Mesenchymal stem cell (in vitro differentiated cells and primary cell): ENCODE measurements around the gene MRPS27.

Experiments
- DNase-seq: peaks from one replicate; pipeline ENCODE4 v3.0.0-alpha.2; 2013
- H2AFZ ChIP-seq: one replicate; pipeline ENCODE4 v1.6.1; 2013; ENCODE audit warnings: low read depth, mild to moderate bottlenecking, control low read depth, inconsistent platforms, low read length, moderate library complexity
- H2AK5ac ChIP-seq: 2 replicates; pipeline ENCODE4 v1.6.1; 2013; ENCODE audit warnings: low read length, moderate library complexity, mild to moderate bottlenecking, inconsistent platforms; ENCODE audit not compliant: severe bottlenecking
- H2BK120ac ChIP-seq: one replicate; pipeline ENCODE4 v1.6.1; 2013; ENCODE audit warnings: low read depth, mild to moderate bottlenecking, inconsistent platforms, low read length, moderate library complexity
- H2BK12ac ChIP-seq, 2 experiments: one replicate each; pipeline ENCODE4 v1.6.1; 2013; ENCODE audit warnings: inconsistent platforms in 2 of 2, low read length in 2 of 2, mild to moderate bottlenecking in 2 of 2, moderate library complexity in 2 of 2, control low read depth in 1 of 2
- H2BK15ac ChIP-seq: one replicate; pipeline ENCODE4 v1.6.1; 2013; ENCODE audit warnings: mild to moderate bottlenecking, low read depth, inconsistent platforms; ENCODE audit not compliant: poor library complexity, severe bottlenecking
- H2BK5ac ChIP-seq: 2 replicates; pipeline ENCODE4 v1.6.1; 2013; ENCODE audit warnings: low read depth, mild to moderate bottlenecking, low read length, control low read depth, inconsistent platforms; ENCODE audit not compliant: poor library complexity, severe bottlenecking
- H3K14ac ChIP-seq, 2 experiments: one replicate each; pipeline ENCODE4 v1.6.1; 2013; ENCODE audit warnings: inconsistent platforms in 2 of 2, low read length in 2 of 2, control low read depth in 1 of 2, mild to moderate bottlenecking in 1 of 2, moderate library complexity in 1 of 2
- H3K18ac ChIP-seq, 2 experiments: one replicate each; pipeline ENCODE4 v1.6.1; 2013; ENCODE audit warnings: inconsistent platforms in 2 of 2, low read length in 2 of 2, control low read depth in 1 of 2, low read depth in 1 of 2, mild to moderate bottlenecking in 1 of 2
- H3K23ac ChIP-seq, 2 experiments: one replicate each; pipeline ENCODE4 v1.6.1; 2013; ENCODE audit warnings: inconsistent platforms in 2 of 2, low read length in 2 of 2, mild to moderate bottlenecking in 2 of 2, moderate library complexity in 2 of 2, control low read depth in 1 of 2
- H3K27ac ChIP-seq: 2 replicates; pipeline ENCODE4 v1.5.1; 2013; ENCODE audit warnings: mild to moderate bottlenecking, moderate library complexity, low read length, control low read depth, inconsistent platforms; ENCODE audit not compliant: poor library complexity, severe bottlenecking
- H3K27me3 ChIP-seq, 2 experiments: 2 replicates each; pipeline versions ENCODE4 v1.6.1 to v1.7.0; 2013; ENCODE audit warnings: low read length in 2 of 2, mild to moderate bottlenecking in 2 of 2, moderate library complexity in 2 of 2, control low read depth in 1 of 2, inconsistent platforms in 1 of 2; ENCODE audit not compliant: control insufficient read depth in 1 of 2, insufficient read depth in 1 of 2
- H3K36me3 ChIP-seq, 2 experiments: 2 replicates each; pipeline versions ENCODE4 v1.6.1 to v1.7.0; 2013; ENCODE audit warnings: low read length in 2 of 2, control low read depth in 1 of 2, inconsistent platforms in 1 of 2, low read depth in 1 of 2, mild to moderate bottlenecking in 1 of 2; ENCODE audit not compliant: insufficient read depth in 2 of 2, control insufficient read depth in 1 of 2
- H3K4ac ChIP-seq, 2 experiments: one replicate each; pipeline ENCODE4 v1.6.1; 2013; ENCODE audit warnings: inconsistent platforms in 2 of 2, low read length in 2 of 2, mild to moderate bottlenecking in 2 of 2, moderate library complexity in 2 of 2, control low read depth in 1 of 2, low read depth in 1 of 2
- H3K4me1 ChIP-seq: 2 replicates; pipeline ENCODE4 v1.6.1; 2013; ENCODE audit warnings: low read depth, low read length, control low read depth; ENCODE audit not compliant: control insufficient read depth, insufficient read depth
- H3K4me2 ChIP-seq: 2 replicates; pipeline ENCODE4 v1.6.1; 2013; ENCODE audit warnings: low read length, mild to moderate bottlenecking, inconsistent platforms; ENCODE audit not compliant: poor library complexity, severe bottlenecking
- H3K4me3 ChIP-seq, 2 experiments: 2 replicates each; pipeline versions ENCODE4 v1.5.1 to v1.7.0; 2013; ENCODE audit warnings: low read length in 2 of 2, mild to moderate bottlenecking in 2 of 2, control low read depth in 1 of 2, low read depth in 1 of 2; ENCODE audit not compliant: insufficient read depth in 1 of 2
- H3K79me1 ChIP-seq: replicated peaks from 2 replicates; pipeline ENCODE4 v1.6.1; 2013; ENCODE audit warnings: mild to moderate bottlenecking, control low read depth, low read length, inconsistent platforms; ENCODE audit not compliant: poor library complexity, severe bottlenecking
- H3K9ac ChIP-seq: 2 replicates; pipeline ENCODE4 v1.7.0; 2013; ENCODE audit warnings: mild to moderate bottlenecking, low read length, moderate library complexity
- H3K9me3 ChIP-seq: 2 replicates; pipeline ENCODE4 v1.7.0; 2013; ENCODE audit warnings: mild to moderate bottlenecking, low read length; ENCODE audit not compliant: control insufficient read depth
- H4K8ac ChIP-seq: one replicate; pipeline ENCODE4 v1.6.1; 2013; ENCODE audit warnings: inconsistent platforms, mild to moderate bottlenecking, low read length, moderate library complexity
- H4K91ac ChIP-seq: one replicate; pipeline ENCODE4 v1.6.1; 2013; ENCODE audit warnings: mild to moderate bottlenecking, low read length, inconsistent platforms
- WGBS: methylation state at CpG from one replicate; pipeline ENCODE4 v1.1.7; 2013; ENCODE audit warnings: mixed read lengths; 5-methylcytosine and 5-hydroxymethylcytosine counted together

MRPS27 gene

DNA sequence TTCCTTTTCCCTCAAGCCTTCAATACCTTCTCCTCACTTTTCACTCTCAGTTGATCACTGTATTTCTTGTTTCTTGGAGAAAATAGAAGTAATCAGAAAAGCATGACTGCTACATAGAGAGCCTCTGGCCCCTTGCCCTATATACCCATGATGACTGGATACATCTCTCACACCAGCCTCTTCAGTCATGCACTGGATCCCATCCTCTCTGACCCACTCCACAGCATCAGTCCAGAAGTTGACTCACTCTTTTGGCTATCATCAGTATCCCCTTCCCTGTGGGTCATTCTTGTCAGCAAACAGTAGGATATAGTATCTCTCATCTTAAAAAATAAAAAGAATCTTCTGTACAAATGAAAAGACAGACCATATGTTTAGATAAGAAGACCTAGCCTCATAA, 33.0 kb upstream of the MRPS27 start:
- H2AK5ac ChIP-seq, result no peak overlapping the region
- no peak overlapping the region for H2BK12ac ChIP-seq
- no peaks in the 10 kb centered on the region for H3K9me3 ChIP-seq
- H3K36me3 ChIP-seq, result peaks cover under 1 to 10% of the 10 kb centered on the region in 2 experiments
- DNase-seq, result no peak
- no peak overlapping the region for H4K91ac ChIP-seq
- H2BK5ac ChIP-seq, result no peak overlapping the region
- H4K8ac ChIP-seq, result no peak overlapping the region
- H3K79me1 ChIP-seq, result no peaks in the 10 kb centered on the region
- H3K27me3 ChIP-seq, result no peaks in the 10 kb centered on the region
- H3K4me3 ChIP-seq, result no peak overlapping the region
- H3K27ac ChIP-seq, result no peak overlapping the region
- H3K18ac ChIP-seq, result no peak overlapping the region
- H2BK120ac ChIP-seq, result no peak overlapping the region
- H3K4me2 ChIP-seq, result no peak overlapping the region
- peak overlapping the region; percentile 65 for H3K9ac ChIP-seq
- H3K14ac ChIP-seq, result no peak overlapping the region
- H3K4ac ChIP-seq, result no peak overlapping the region
- H3K4me1 ChIP-seq, result no peaks in the 10 kb centered on the region
- H2AFZ ChIP-seq, result no peak overlapping the region
- no peak overlapping the region for H3K23ac ChIP-seq
- H2BK15ac ChIP-seq, result no peak overlapping the region

DNA sequence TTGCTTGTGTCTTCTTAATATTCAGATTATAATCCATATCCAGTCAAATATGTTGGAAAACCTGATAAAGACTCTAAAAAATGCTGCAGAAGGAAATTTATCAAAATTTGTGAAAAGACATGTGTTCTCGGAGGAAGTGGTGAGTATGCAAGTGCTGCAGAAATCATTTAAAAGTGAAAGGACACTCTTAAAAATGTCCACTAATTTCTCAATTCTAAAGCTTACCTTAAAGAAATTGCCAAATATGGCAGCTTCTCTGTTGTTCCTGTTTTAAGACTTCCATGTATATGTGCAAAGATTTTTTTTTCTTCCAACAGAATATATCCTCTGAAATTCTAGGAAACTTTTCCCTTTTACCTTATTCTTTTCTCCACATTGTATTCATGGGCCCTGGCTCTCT, 32.6 kb upstream of the MRPS27 start:
- DNase-seq, result no peak
- no peak overlapping the region for H3K23ac ChIP-seq
- H3K27me3 ChIP-seq, result no peaks in the 10 kb centered on the region
- H3K4me1 ChIP-seq, result peaks cover 1% of the 10 kb centered on the region
- H4K8ac ChIP-seq, result no peak overlapping the region
- H2BK120ac ChIP-seq, result no peak overlapping the region
- H3K4me2 ChIP-seq, result no peak overlapping the region
- peaks cover 0 to 9% of the 10 kb centered on the region in 2 experiments for H3K36me3 ChIP-seq
- H3K14ac ChIP-seq, result no peak overlapping the region
- H3K27ac ChIP-seq, result no peak overlapping the region
- no peaks in the 10 kb centered on the region for H3K79me1 ChIP-seq
- no peak overlapping the region for H2BK15ac ChIP-seq
- no peak overlapping the region for H2AK5ac ChIP-seq
- H2BK5ac ChIP-seq, result no peak overlapping the region
- no peak overlapping the region for H4K91ac ChIP-seq
- H3K4ac ChIP-seq, result no peak overlapping the region
- H3K9me3 ChIP-seq, result no peaks in the 10 kb centered on the region
- no peak overlapping the region for H3K4me3 ChIP-seq
- no peak overlapping the region for H2BK12ac ChIP-seq
- peak overlapping the region; percentile 65 for H3K9ac ChIP-seq
- H2AFZ ChIP-seq, result no peak overlapping the region
- no peak overlapping the region for H3K18ac ChIP-seq
- WGBS, result no CpG with 5 or more reads among the region's 1 CpG

DNA sequence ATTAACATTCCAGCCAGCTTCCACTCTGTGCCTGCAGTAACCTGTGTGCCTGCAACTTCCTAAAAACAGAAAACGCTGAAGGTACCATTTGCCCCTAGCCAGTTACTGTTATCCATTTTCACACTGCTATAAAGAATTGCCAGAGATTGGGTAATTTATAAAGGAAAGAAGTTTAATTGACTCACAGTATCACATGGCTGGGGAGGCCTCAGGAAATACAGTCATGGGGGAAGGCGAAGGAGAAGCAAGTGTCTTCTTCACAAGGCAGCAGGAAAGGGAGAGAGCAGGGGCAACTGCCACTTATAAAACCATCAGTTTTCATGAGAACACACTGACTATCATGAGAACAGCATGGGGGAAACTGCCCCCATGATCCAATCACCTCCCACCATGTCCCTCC, 31.3 kb upstream of the MRPS27 start:
- Histone ChIP-seq H4K91ac (no peak overlapping the region), H3K23ac (no peak overlapping the region), H3K79me1 (no peaks in the 10 kb centered on the region), H3K9ac (no peak overlapping the region), H3K14ac (no peak overlapping the region), H2BK15ac (no peak overlapping the region), H3K9me3 (no peaks in the 10 kb centered on the region), H3K27ac (no peak overlapping the region), H2BK5ac (no peak overlapping the region), H3K4me2 (no peak overlapping the region), H3K27me3 (no peaks in the 10 kb centered on the region), H2BK120ac (no peak overlapping the region), H4K8ac (no peak overlapping the region), H2BK12ac (no peak overlapping the region), H2AK5ac (no peak overlapping the region), H3K4me3 (no peak overlapping the region), H3K18ac (no peak overlapping the region), H3K4me1 (peaks cover 3% of the 10 kb centered on the region), H3K36me3 (peaks cover under 1 to 16% of the 10 kb centered on the region in 2 experiments), H2AFZ (no peak overlapping the region), H3K4ac (no peak overlapping the region)
- DNase-seq, result no peak
- WGBS, result 100% methylated on average over 1 of the region's 2 CpGs

DNA sequence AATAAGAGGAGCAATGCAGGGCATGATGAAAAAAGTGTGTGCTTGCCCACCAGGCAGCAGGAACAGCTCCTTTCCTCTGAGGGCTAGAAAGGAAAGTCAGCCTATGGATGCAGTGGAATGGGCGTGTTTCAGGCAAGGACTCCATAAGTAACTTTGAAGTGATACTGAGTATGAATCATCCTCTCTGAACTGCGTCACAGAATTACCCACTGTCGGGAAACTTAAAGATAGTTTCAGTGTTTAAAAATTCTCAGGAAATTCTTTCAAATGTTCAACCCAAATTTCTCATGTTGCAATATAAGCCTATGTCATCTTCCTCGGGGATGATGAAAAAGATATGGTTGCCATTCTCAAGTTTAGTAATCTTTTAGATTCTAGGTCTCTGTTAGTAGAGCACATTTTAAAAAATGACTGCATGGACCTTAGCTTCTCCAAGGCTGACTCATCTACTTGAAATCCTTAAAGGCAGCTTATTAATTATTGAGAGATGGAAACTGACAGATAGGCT, 27.8 kb upstream of the MRPS27 start:
- Histone ChIP-seq H3K4me2 (no peak overlapping the region), H3K9me3 (no peaks in the 10 kb centered on the region), H3K4me1 (peaks cover 3% of the 10 kb centered on the region), H2BK120ac (no peak overlapping the region), H3K79me1 (no peaks in the 10 kb centered on the region), H3K36me3 (peaks cover 7 to 36% of the 10 kb centered on the region in 2 experiments), H3K23ac (no peak overlapping the region), H4K91ac (no peak overlapping the region), H3K4me3 (peak overlapping the region in 1 of 2 experiments; percentile 31), H2BK5ac (no peak overlapping the region), H3K4ac (no peak overlapping the region), H4K8ac (no peak overlapping the region), H2BK12ac (no peak overlapping the region), H3K18ac (no peak overlapping the region), H2AK5ac (no peak overlapping the region), H3K14ac (no peak overlapping the region), H2BK15ac (no peak overlapping the region), H3K27me3 (no peaks in the 10 kb centered on the region), H2AFZ (peak overlapping the region; percentile 27), H3K27ac (peak overlapping the region; percentile 42), H3K9ac (peak overlapping the region; percentile 74)
- peak; percentile 97 for DNase-seq
- 0% methylated on average over 1 of the region's 4 CpGs for WGBS
